Esophagus (tissue), 2 donors: ENCODE data around the gene PRRG4. TPM values are rescaled to one million over a fixed set of nuclear protein-coding genes. Genes with fewer than 3 reads are reported as not detected.

Experiments used
- H3K27ac ChIP-seq, 2 donors: one replicate each; pipeline ENCODE4 v1.5.1; 2013; ENCODE audit warnings: low read depth in 2 of 2, mild to moderate bottlenecking in 2 of 2, inconsistent platforms in 1 of 2, low read length in 1 of 2, moderate library complexity in 1 of 2
- H3K27me3 ChIP-seq, 2 donors: one replicate each; pipeline ENCODE4 v1.6.1; 2013; ENCODE audit warnings: low read length in 2 of 2, control low read depth in 1 of 2, mild to moderate bottlenecking in 1 of 2; ENCODE audit not compliant: insufficient read depth in 2 of 2, control insufficient read depth in 1 of 2
- H3K36me3 ChIP-seq, 2 donors: one replicate each; pipeline ENCODE4 v1.6.1; 2013; ENCODE audit warnings: low read length in 1 of 2; ENCODE audit not compliant: control insufficient read depth in 2 of 2, insufficient read depth in 2 of 2
- H3K4me1 ChIP-seq, 2 donors: one replicate each; pipeline ENCODE4 v1.6.1; 2013; ENCODE audit warnings: low read length in 1 of 2; ENCODE audit not compliant: control insufficient read depth in 2 of 2, insufficient read depth in 2 of 2
- H3K4me3 ChIP-seq, 2 donors: one replicate each; pipeline ENCODE4 v1.5.1; 2013; ENCODE audit warnings: low read length in 2 of 2, mild to moderate bottlenecking in 2 of 2, low read depth in 1 of 2, moderate library complexity in 1 of 2
- H3K9me3 ChIP-seq, 2 donors: one replicate each; pipeline ENCODE4 v1.6.1; 2013; ENCODE audit warnings: mild to moderate bottlenecking in 2 of 2, low read depth in 1 of 2, low read length in 1 of 2, moderate library complexity in 1 of 2; ENCODE audit not compliant: control insufficient read depth in 2 of 2, insufficient read depth in 1 of 2
- WGBS, 2 donors: extraction: QIAGEN DNeasy Blood & Tissue Kit; methylation state at CpG; one replicate each; pipeline ENCODE4 v1.1.7; 2013; 5-methylcytosine and 5-hydroxymethylcytosine counted together
- polyA plus RNA-seq, 2 donors: library from polyadenylated mRNA; stranded (reverse); fragments of 200-250 nt; gene quantifications; one replicate each; pipeline ENCODE4 v1.2.3, GENCODE V29; 2013
- donor health status: healthy with polysubstance abuse.
- donor health status: Bipolar disorder and iron deficiency.

The PRRG4 gene
- polyA plus RNA-seq, 2 donors: 16.9 to 20.6 TPM

DNA sequence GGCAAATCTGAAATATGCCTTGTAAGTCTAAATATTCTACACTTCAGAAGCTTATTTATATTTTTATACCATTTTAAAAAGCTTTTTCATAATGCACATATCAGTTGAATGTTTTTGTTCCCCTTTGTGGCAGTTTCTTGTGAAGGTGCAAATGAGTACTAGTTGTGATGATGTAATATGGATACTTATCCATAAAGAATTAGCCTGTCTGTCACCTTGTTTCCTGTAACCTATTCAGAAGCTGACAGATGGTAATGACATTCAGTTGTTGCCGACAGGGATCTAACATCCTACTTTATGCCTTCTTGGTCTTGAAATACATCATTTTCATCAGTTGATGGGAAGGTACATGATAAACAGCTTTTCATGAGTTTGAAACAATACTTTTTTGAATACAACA lies 65.7 kb downstream of the PRRG4 start:
- H3K4me1 ChIP-seq: no peaks in the 10 kb centered on the region
- 46 to 50% methylated on average over 1 of the region's 1 CpG for WGBS, 2 donors

DNA sequence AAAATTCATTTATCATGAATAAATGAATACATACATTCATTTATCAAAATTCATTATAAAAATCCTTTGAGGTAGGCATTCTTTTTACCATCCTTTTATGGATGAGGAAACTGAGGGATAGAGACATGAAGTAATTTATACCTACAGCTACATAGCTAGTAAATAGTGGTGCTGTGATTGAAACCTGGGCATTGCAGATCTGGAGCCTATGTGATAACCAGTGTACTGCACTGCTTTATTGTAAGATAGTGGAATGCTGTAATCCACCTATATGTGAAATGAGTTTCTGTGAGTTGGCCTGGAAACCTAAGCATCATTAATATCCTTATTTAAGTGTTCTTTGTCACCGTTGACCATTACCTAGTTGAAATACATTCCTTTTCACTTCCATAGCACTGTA lies 67.4 kb downstream of the PRRG4 start:
- Histone ChIP-seq H3K36me3 (no peaks in the 10 kb centered on the region), H3K27ac (no peak overlapping the region), H3K9me3 (no peaks in the 10 kb centered on the region), H3K4me1 (peaks cover 0 to 3% of the 10 kb centered on the region in 2 donors), H3K27me3 (no peaks in the 10 kb centered on the region), H3K4me3 (no peak overlapping the region)
- 79 to 92% methylated on average over 1 of the region's 1 CpG for WGBS, 2 donors

More for the DNA sequence above, 65.7 kb downstream of the PRRG4 start:
- Histone ChIP-seq H3K9me3 (no peaks in the 10 kb centered on the region), H3K36me3 (no peaks in the 10 kb centered on the region), H3K27me3 (no peaks in the 10 kb centered on the region), H3K4me3 (no peak overlapping the region), H3K27ac (no peak overlapping the region)

DNA sequence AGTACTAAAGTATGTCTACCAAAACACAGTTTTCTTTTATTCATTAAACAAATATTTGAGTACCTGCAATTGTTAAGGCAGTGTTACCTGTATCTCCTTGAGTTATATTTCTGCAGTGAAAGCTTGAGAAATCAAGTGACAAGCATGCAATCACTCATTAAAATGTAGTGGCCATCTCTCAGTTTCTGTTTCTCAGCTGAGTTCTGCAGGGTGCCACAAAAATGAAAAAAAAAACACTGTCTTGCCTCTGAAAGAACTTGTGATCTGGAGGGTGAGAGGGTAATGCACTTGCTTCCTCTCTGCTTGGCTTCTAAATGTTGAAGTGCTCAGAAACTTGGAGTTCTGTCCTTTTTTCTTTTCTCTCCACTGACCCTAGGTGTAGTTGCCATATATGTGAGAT lies 69.7 kb downstream of the PRRG4 start:
- Histone ChIP-seq H3K36me3 (no peaks in the 10 kb centered on the region), H3K4me1 (peaks cover 0 to 4% of the 10 kb centered on the region in 2 donors), H3K27ac (no peak overlapping the region), H3K9me3 (no peaks in the 10 kb centered on the region), H3K27me3 (no peaks in the 10 kb centered on the region), H3K4me3 (no peak overlapping the region)

DNA sequence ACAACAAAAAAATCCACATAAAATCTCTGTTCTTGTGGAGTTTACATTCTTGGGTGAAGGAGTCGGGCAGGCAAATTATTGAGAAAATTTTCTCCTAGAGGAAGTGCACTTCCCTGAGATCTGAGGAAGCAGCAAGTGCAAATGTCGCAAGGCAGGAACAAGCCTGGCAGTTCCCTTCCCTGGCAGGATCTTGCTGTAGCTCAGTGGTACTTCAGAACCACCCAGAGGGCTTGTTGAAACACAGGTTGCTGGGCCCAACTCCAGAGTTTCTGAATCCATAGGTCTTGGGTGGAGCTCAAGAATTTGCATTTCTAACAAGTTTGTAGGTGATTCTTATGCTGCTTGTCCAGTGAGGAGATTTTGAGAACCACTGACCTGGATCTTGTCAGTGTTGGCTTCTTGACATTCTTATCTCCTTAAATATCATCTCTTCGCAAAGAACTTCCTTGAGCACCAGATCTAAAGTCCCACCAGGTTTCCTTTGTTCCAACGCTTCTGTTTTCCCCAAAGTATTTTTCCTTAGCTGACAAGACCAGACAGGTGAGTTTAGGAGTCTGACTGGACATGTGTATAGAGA lies 72.5 kb downstream of the PRRG4 start:
- Histone ChIP-seq H3K27ac (peak overlapping the region; percentile 17 to 40), H3K4me1 (peaks cover 0 to 4% of the 10 kb centered on the region in 2 donors), H3K4me3 (no peak overlapping the region), H3K27me3 (no peaks in the 10 kb centered on the region), H3K9me3 (no peaks in the 10 kb centered on the region), H3K36me3 (no peaks in the 10 kb centered on the region)
- 47 to 63% methylated on average over 4 of the region's 4 CpGs for whole genome bisulfite sequencing, 2 donors

DNA sequence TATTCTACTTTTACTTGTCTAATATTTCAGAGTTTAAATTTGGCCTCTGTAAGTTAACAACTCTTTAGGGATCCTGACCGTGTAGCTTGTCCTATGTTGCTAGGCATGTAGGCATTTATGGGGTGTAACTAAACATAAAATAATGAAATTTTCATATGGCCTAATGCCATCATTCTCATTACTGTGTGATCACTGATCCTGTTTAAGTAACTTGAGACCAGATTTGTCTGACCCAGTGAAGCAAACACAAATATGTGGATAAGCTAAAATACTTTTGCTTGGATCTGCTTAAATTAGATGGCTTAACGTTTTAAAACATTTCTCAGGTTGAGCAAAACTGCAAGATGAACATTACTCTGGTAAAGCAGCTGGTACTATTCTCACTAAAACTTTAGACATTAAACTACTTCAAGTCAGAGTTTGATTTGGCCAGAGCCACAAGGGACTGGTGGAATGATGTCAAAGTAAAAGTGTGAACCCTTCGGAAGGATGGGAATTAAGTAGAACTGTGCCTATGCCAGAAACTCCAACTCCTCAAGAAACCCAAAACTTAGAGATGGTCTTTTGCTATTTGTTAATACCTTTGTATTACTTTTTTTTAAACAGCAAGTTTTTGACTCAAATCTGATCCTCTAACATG lies 75.4 kb downstream of the PRRG4 start:
- 28 to 35% methylated on average over 3 of the region's 3 CpGs for WGBS, 2 donors

More for the DNA sequence above, 75.4 kb downstream of the PRRG4 start:
- Histone ChIP-seq H3K4me3 (no peak overlapping the region), H3K9me3 (no peaks in the 10 kb centered on the region), H3K4me1 (peaks cover 0 to 4% of the 10 kb centered on the region in 2 donors), H3K27me3 (no peaks in the 10 kb centered on the region), H3K27ac (no peak overlapping the region), H3K36me3 (no peaks in the 10 kb centered on the region)

Other genes with a start within 250 kb of the PRRG4 start
- 100 to 1,000 TPM; 142 to 283 TPM for gene EIF3M, start 246.1 kb upstream of the PRRG4 start, polyA plus RNA-seq
- under 1 TPM; 0.02 to 0.05 TPM for gene CCDC73, start 35.3 kb upstream of the PRRG4 start, polyA plus RNA-seq
- 1 to 10 TPM; 4.4 TPM for gene QSER1, start 62.9 kb downstream of the PRRG4 start, polyA plus RNA-seq
- 1 to 10 TPM; 3.2 to 5.6 TPM for gene DEPDC7, start 186.0 kb downstream of the PRRG4 start, polyA plus RNA-seq
- 1 to 10 TPM; 2.4 to 3.3 TPM for gene TCP11L1, start 209.6 kb downstream of the PRRG4 start, polyA plus RNA-seq